ENCODE measurements around the gene ZNF532. TPM values are rescaled to one million over a fixed set of nuclear protein-coding genes. Genes with fewer than 3 reads are reported as not detected.

ZNF532 gene
- total RNA-seq, 1 donor from 2014 or later: 137 TPM

- Mint-ChIP-seq H3K27ac (no peak overlapping the region), H3K27me3 (ENCODE audit: insufficient read depth, low read depth) (peaks cover 4% of the 10 kb centered on the region), H3K4me1 (peaks cover 19% of the 10 kb centered on the region), H3K4me3 (no peak overlapping the region), H3K9me3 (no peaks in the 10 kb centered on the region), H3K36me3 (peaks cover 49% of the 10 kb centered on the region)
- Histone ChIP-seq H3K27me3 (no peaks in the 10 kb centered on the region), H3K9ac (no peak overlapping the region), H3K4me3 (no peak overlapping the region), H3K27ac (peak overlapping the region; percentile 1), H3K9me3 (ENCODE audit: low read depth) (no peaks in the 10 kb centered on the region), H3K4me1 (no peaks in the 10 kb centered on the region), H3K4me2 (no peak overlapping the region), H4K20me1 (ENCODE audit: low read depth) (peaks cover 98% of the 10 kb centered on the region), H2AFZ (replicated peaks) (no peak overlapping the region), H3K36me3 (peaks cover 3% of the 10 kb centered on the region), H3K79me2 (ENCODE audit: low read depth) (peaks cover 100% of the 10 kb centered on the region), H3F3A (ENCODE audit: low read depth) (peaks cover 1% of the 10 kb centered on the region)
- TF ChIP-seq EZH2 (IDR thresholded peaks at IDR 0.05) (no peak), CTCF (IDR thresholded peaks at IDR 0.05) (no peak), EZH2phosphoT487 (IDR thresholded peaks at IDR 0.05) (no peak)
- DNase-seq (ENCODE audit: low spot score): no peak
Observed at GRCh38 chr18:58881477-58881876, 16.8 kb downstream of the ZNF532 start.

- H3K36me3 ChIP-seq: peaks cover 3% of the 10 kb centered on the region
- Mint-ChIP-seq H3K27ac (no peak overlapping the region), H3K27me3 (ENCODE audit: insufficient read depth, low read depth) (peaks cover 4% of the 10 kb centered on the region), H3K4me1 (peaks cover 24% of the 10 kb centered on the region), H3K4me3 (no peak overlapping the region), H3K9me3 (no peaks in the 10 kb centered on the region), H3K36me3 (peaks cover 49% of the 10 kb centered on the region)
- H2AFZ ChIP-seq (replicated peaks): no peak overlapping the region
- no peaks in the 10 kb centered on the region for H3K27me3 ChIP-seq
- H3K4me1 ChIP-seq: no peaks in the 10 kb centered on the region
- H3K4me2 ChIP-seq: no peak overlapping the region
- DNase-seq (ENCODE audit: low spot score): no peak
- TF ChIP-seq EZH2phosphoT487 (IDR thresholded peaks at IDR 0.05) (no peak), CTCF (IDR thresholded peaks at IDR 0.05) (no peak), EZH2 (IDR thresholded peaks at IDR 0.05) (no peak)
- no peak overlapping the region for H3K9ac ChIP-seq
- H3K4me3 ChIP-seq: no peak overlapping the region
- no peak overlapping the region for H3K27ac ChIP-seq
- no peaks in the 10 kb centered on the region for H3K9me3 ChIP-seq (ENCODE audit: low read depth)
- H4K20me1 ChIP-seq (ENCODE audit: low read depth): peaks cover 98% of the 10 kb centered on the region
- H3K79me2 ChIP-seq (ENCODE audit: low read depth): peaks cover 100% of the 10 kb centered on the region
- peaks cover 7% of the 10 kb centered on the region for H3F3A ChIP-seq (ENCODE audit: low read depth)
Observed at GRCh38 chr18:58882044-58882443, 17.4 kb downstream of the ZNF532 start.

DNA sequence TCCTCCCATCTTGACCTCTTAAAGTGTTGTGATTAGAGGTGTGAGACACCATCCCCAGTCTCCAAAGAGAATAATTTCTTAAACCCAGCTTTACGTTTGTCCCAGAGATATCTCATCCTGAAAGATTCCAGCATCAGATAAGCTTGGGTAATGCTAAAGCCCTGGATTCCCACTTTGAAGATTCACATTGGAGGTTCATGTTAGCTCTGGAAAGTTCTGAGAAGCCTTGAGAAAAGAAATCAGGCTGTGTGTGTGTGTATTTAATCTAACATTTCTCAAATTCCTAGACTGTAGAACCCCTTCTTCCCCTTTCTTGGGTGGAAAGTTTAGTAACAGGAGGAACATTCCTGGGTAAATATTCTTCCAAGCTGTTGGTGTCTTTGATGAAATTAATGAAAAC, 18.0 kb downstream of the ZNF532 start:
- DNase-seq (ENCODE audit: low spot score): no peak
- H3K36me3 Mint-ChIP-seq: peaks cover 48% of the 10 kb centered on the region
- no peaks in the 10 kb centered on the region for H3K27me3 ChIP-seq
- H3K79me2 ChIP-seq (ENCODE audit: low read depth): peaks cover 100% of the 10 kb centered on the region
- no peak overlapping the region for H3K9ac ChIP-seq
- TF ChIP-seq EZH2phosphoT487 (IDR thresholded peaks at IDR 0.05) (no peak), CTCF (IDR thresholded peaks at IDR 0.05) (no peak), EZH2 (IDR thresholded peaks at IDR 0.05) (no peak)
- H3K36me3 ChIP-seq: peaks cover 4% of the 10 kb centered on the region
- no peak overlapping the region for H3K4me2 ChIP-seq
- H3K4me1 Mint-ChIP-seq: peaks cover 27% of the 10 kb centered on the region
- peaks cover under 1% of the 10 kb centered on the region for H3K27me3 Mint-ChIP-seq (ENCODE audit: insufficient read depth, low read depth)
- H3F3A ChIP-seq (ENCODE audit: low read depth): peaks cover 7% of the 10 kb centered on the region
- no peaks in the 10 kb centered on the region for H3K9me3 ChIP-seq (ENCODE audit: low read depth)
- H3K27ac ChIP-seq: no peak overlapping the region
- no peaks in the 10 kb centered on the region for H3K9me3 Mint-ChIP-seq
- no peak overlapping the region for H2AFZ ChIP-seq (replicated peaks)
- H3K4me1 ChIP-seq: no peaks in the 10 kb centered on the region
- peaks cover 98% of the 10 kb centered on the region for H4K20me1 ChIP-seq (ENCODE audit: low read depth)
- no peak overlapping the region for H3K4me3 ChIP-seq
- no peak overlapping the region for H3K4me3 Mint-ChIP-seq
- H3K27ac Mint-ChIP-seq: no peak overlapping the region
